HG03175 (cell line): ENCODE data around the gene ARL15.

Experiments
- ATAC-seq: cut with Tn5 transposase; IDR thresholded peaks from one replicate; pipeline ENCODE4 v1.9.1; 2021; ENCODE audit warnings: mild to moderate bottlenecking, moderate library complexity; ENCODE audit not compliant: unreplicated experiment

ARL15 gene

GRCh38 chr5:54162184-54162583 lies 148.2 kb downstream of the ARL15 start:
- no peak for ATAC-seq

GRCh38 chr5:54160329-54160728 lies 150.0 kb downstream of the ARL15 start:
- no peak for ATAC-seq

GRCh38 chr5:54159893-54160195 lies 150.5 kb downstream of the ARL15 start:
- no peak for ATAC-seq

GRCh38 chr5:54159153-54159892 lies 151.1 kb downstream of the ARL15 start:
- ATAC-seq = no peak

DNA sequence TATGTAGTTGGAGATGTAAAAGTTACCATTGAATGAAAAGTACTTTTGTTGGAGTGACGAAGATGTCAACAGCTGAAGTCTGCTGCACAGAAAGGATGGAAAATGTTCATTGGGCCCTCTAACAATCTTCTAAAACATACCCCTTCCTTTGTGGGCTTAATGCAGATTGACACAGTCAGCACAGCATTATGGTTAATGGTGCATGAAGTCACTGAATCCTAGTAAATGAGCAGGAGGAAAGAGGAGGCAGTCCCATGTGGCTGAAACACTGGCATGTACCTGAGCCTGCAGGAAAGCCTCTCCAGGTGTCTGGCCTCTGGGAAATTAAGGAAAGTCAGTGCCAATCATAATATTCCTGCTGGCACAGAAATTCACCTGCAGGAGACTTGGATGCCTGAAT lies 153.8 kb downstream of the ARL15 start:
- no peak for ATAC-seq

DNA sequence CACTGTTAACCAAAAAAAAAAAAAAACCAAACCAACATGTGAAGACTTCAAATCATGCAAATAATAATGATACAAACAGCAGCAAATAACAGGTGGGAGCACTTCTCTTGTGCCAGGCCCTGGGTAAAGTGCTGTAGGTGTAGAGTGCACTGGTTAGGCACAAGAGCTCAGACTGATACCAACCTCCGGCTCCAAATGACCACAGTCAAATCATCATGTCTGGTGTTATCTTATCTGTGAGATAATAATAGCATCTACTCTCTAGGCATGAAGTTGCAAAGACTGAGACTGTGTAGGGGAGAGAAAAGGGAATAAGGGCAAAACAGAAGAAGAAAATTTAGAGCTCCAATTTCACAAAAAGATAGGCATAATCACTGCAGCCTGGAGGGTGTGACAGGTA lies 159.5 kb downstream of the ARL15 start:
- no peak for ATAC-seq

- ATAC-seq = no peak
These were observed 161.5 kb downstream of the ARL15 start for GRCh38 chr5:54148858-54149257.

- ATAC-seq = no peak
These were observed 162.1 kb downstream of the ARL15 start for GRCh38 chr5:54148067-54148845.

DNA sequence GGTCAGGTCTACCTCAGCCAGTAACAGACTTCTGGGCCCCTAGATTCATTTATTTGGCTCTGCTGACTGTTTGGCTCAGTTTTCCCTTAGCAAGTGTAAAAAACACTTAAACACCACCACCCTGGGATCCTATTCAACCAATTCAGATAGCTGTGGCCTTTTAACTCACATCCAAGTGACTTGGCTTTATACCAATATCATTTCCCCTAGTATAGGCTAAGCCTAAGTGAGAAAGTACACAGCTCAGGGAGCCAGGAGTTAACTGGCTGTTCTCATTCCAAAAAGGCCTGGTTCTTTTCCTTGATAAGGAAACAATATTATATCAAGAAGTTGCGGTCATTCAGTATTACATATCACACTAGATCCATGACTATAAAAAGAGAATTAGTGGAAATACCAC lies 163.5 kb downstream of the ARL15 start:
- no peak for ATAC-seq

- ATAC-seq = no peak
These were observed 164.0 kb downstream of the ARL15 start for GRCh38 chr5:54146390-54146789.

DNA sequence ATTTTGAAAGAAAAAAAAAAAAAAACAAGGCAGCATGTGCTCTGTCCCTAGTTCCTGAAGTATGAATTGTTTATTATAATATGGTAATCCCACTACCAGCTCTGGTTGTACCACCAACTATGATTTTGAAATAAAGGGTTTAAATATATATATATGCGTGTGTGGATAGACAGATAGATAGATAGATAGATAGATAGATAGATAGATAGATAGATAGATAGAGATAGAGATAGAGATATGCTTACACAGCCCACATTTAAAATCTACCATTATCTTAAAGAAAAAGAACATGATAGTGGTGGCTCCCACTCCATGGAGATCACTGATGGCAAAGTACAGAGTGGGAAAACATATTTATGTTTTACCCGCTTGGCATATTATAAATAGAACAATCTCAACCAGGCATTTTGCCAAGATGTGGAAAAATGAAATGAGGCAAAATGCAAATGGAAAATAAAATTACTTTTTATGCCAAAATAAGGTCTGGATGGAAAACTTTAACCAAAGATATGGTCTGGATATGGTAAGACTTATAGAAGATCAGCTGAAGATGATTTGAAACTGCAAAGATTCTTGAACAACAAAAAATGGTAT lies 170.0 kb downstream of the ARL15 start:
- ATAC-seq = no peak

GRCh38 chr5:54136516-54137440 lies 173.6 kb downstream of the ARL15 start:
- ATAC-seq = no peak

DNA sequence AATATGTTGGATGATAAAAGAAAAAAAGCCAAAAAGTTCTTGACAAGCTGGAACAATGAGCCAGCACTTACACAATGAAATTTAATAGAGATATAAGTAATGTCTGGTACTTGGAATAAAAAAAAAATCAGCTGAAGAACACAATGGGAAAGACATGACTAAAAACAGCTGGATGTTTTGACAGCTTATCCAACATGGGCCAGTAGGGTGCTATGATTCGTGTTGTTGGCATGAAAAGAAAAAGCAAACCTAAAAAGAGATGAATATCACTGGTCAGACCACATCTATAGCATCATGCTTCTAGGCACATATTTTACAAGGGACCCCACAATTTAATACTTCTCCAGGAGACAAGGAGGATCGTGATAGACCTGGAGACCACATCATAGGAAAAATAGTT lies 175.3 kb downstream of the ARL15 start:
- no peak for ATAC-seq

GRCh38 chr5:54133917-54134316 lies 176.5 kb downstream of the ARL15 start:
- ATAC-seq = no peak

DNA sequence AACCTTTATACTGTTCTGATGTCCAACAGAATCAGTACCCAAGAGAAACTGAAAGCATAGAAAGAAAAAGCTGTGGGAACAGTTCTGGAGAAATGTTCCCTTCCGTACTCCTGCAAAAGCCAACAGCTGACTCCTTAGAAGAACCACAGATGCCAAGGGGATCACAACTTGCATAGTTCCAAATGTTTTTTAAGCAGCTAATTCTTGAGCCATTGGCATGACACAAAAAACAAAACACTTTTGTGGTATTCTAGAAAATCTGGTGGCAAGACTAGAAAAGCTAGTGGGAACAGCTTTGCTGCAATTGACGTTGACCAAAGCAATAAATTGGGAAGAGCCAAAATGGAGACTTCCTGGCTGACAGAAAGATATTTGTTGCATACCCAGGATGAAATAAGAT lies 189.9 kb downstream of the ARL15 start:
- ATAC-seq = no peak

DNA sequence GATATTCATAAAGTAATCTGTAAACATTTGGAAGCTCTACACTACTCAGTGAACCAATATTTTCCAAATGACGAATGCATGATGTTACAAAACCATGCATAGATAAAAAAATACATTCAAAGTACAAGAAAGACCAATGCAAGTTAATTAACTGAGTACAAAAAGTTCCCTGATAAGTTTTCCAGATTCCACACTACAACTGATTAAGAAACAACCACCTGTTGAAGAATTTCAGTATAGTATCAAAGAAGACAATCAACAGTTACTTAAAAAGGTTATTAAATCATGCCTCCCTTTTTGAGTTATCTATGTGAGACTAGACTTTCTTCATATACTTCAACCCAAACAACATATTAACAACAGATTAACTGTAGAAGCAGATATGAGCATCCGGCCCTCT lies 192.4 kb downstream of the ARL15 start:
- no peak for ATAC-seq

- no peak for ATAC-seq
These were observed 194.5 kb downstream of the ARL15 start for GRCh38 chr5:54115735-54116403.

DNA sequence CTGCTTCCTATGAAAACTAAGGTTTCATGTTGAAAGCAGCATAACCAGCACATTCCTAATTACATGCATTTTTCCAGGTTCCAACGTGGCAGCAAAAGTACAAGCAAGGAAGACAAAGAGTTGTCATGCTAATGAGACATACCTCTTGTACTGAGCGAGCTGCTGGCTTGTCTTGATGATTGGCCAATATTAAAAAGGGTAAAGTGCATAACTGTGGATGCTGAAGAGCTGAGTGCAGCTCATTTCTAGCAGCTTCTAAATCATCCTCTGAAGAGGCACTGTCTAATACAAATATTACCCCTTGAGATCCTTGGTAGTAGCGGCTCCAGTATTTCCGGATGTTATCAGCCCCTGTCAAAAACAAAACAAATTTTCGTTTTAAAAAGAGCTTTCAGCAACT lies 197.3 kb downstream of the ARL15 start:
- no peak for ATAC-seq

DNA sequence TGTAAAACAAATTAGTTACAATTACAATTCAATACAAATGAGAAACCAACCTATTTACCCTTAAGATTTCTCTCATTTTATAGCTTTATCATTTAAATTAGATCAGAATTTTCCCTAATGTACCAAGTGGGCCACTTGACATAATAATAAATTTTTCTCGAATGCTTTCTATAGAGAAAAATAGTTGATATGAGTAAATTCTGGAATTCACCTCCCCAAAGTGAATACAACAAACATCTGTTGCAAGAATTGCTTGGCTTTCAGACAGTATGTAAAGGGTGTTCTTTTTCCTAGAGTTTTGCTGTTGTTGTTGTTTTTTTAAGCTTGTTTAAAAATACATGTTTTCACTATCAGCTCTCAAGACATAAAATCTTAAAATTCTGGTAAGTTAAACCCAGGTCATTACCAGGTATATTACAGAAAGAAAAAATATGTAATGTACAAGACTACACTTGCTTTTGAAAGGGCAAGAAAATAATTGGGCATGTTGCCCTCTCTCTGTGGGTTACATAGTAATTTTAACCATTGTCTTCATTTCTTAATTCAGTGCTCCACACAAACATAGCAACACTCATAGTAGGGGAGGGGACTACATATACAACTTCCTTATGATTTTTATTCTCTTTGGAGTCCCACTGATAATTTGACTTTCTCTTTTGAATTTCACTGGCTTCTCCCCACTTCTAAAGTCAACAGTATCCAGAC lies 200.6 kb downstream of the ARL15 start:
- ATAC-seq = no peak

- ATAC-seq = no peak
These were observed 202.2 kb downstream of the ARL15 start for GRCh38 chr5:54108136-54108535.
